ENCODE results near the gene UGT1A4.

UGT1A4 gene

GRCh38 chr2:233674314-233674713 lies 44.2 kb upstream of the UGT1A4 start:
- no peak for TF ChIP-seq TAF1 (IDR thresholded peaks at IDR 0.05; ENCODE audit: borderline replicate concordance, insufficient read depth, low read length)
- no peak for TF ChIP-seq REST (IDR thresholded peaks at IDR 0.05; ENCODE audit: insufficient read depth in 1 of 2, low read depth in 2 of 2, low read length in 2 of 2)
- TF ChIP-seq POLR2AphosphoS5 (IDR thresholded peaks at IDR 0.05; ENCODE audit: low read depth, low read length) = no peak

GRCh38 chr2:233674995-233675394 lies 43.5 kb upstream of the UGT1A4 start:
- no peak for TF ChIP-seq TAF1 (IDR thresholded peaks at IDR 0.05; ENCODE audit: borderline replicate concordance, insufficient read depth, low read length)
- TF ChIP-seq FOXP2 (optimal IDR thresholded peaks at IDR 0.05; ENCODE audit: borderline replicate concordance, extremely low read depth, extremely low read length, insufficient read depth) = no peak
- TF ChIP-seq SIN3A (IDR thresholded peaks at IDR 0.05; ENCODE audit: borderline replicate concordance, insufficient read depth, low read length) = no peak
- no peak for TF ChIP-seq POLR2AphosphoS5 (IDR thresholded peaks at IDR 0.05; ENCODE audit: low read depth, low read length)
- TF ChIP-seq REST (IDR thresholded peaks at IDR 0.05; ENCODE audit: insufficient read depth in 1 of 2, low read depth in 2 of 2, low read length in 2 of 2) = no peak

- TF ChIP-seq FOXP2 (optimal IDR thresholded peaks at IDR 0.05; ENCODE audit: borderline replicate concordance, extremely low read depth, extremely low read length, insufficient read depth) (no peak), TAF1 (IDR thresholded peaks at IDR 0.05; ENCODE audit: borderline replicate concordance, insufficient read depth, low read length) (no peak), POLR2AphosphoS5 (IDR thresholded peaks at IDR 0.05; ENCODE audit: low read depth, low read length) (no peak), REST (IDR thresholded peaks at IDR 0.05; ENCODE audit: insufficient read depth in 1 of 2, low read depth in 2 of 2, low read length in 2 of 2) (no peak), SIN3A (IDR thresholded peaks at IDR 0.05; ENCODE audit: borderline replicate concordance, insufficient read depth, low read length) (no peak)
Observed at GRCh38 chr2:233676046-233676445, 42.5 kb upstream of the UGT1A4 start.

GRCh38 chr2:233679196-233679595 lies 39.3 kb upstream of the UGT1A4 start:
- no peak for TF ChIP-seq FOXP2 (optimal IDR thresholded peaks at IDR 0.05; ENCODE audit: borderline replicate concordance, extremely low read depth, extremely low read length, insufficient read depth)
- TF ChIP-seq TAF1 (IDR thresholded peaks at IDR 0.05; ENCODE audit: borderline replicate concordance, insufficient read depth, low read length) = no peak
- no peak for TF ChIP-seq POLR2AphosphoS5 (IDR thresholded peaks at IDR 0.05; ENCODE audit: low read depth, low read length)
- TF ChIP-seq SIN3A (IDR thresholded peaks at IDR 0.05; ENCODE audit: borderline replicate concordance, insufficient read depth, low read length) = no peak
- TF ChIP-seq REST (IDR thresholded peaks at IDR 0.05; ENCODE audit: insufficient read depth in 1 of 2, low read depth in 2 of 2, low read length in 2 of 2) = no peak

GRCh38 chr2:233680361-233681045 lies 38.0 kb upstream of the UGT1A4 start:
- TF ChIP-seq SIN3A (IDR thresholded peaks at IDR 0.05; ENCODE audit: borderline replicate concordance, insufficient read depth, low read length) (no peak), POLR2AphosphoS5 (IDR thresholded peaks at IDR 0.05; ENCODE audit: low read depth, low read length) (no peak), REST (IDR thresholded peaks at IDR 0.05; ENCODE audit: insufficient read depth in 1 of 2, low read depth in 2 of 2, low read length in 2 of 2) (no peak), TAF1 (IDR thresholded peaks at IDR 0.05; ENCODE audit: borderline replicate concordance, insufficient read depth, low read length) (no peak), FOXP2 (optimal IDR thresholded peaks at IDR 0.05; ENCODE audit: borderline replicate concordance, extremely low read depth, extremely low read length, insufficient read depth) (no peak)

Measured in PFSK-1 (cell line).